ENCODE data around the gene ESAM.

DNA sequence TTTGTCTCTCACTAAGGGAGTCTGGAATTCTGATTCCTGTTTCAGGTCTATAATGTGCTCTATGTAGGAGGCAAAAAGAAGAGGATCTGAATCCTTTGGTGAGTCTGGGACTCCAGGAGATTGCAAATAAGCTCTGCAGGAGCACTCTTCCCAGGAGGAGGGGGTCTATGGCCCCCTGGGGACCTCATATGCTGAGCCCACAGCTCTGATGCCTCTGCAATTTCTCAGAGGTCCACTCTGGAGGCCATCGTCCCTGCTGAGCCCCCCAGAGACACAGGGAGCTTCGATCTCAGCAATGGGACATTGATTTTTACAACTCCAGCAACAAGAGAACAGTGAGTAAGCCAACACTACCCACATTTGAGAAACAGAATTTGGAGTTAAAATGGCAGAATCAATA, 42.6 kb downstream of the ESAM start:
- TF ChIP-seq, protein P1, sequence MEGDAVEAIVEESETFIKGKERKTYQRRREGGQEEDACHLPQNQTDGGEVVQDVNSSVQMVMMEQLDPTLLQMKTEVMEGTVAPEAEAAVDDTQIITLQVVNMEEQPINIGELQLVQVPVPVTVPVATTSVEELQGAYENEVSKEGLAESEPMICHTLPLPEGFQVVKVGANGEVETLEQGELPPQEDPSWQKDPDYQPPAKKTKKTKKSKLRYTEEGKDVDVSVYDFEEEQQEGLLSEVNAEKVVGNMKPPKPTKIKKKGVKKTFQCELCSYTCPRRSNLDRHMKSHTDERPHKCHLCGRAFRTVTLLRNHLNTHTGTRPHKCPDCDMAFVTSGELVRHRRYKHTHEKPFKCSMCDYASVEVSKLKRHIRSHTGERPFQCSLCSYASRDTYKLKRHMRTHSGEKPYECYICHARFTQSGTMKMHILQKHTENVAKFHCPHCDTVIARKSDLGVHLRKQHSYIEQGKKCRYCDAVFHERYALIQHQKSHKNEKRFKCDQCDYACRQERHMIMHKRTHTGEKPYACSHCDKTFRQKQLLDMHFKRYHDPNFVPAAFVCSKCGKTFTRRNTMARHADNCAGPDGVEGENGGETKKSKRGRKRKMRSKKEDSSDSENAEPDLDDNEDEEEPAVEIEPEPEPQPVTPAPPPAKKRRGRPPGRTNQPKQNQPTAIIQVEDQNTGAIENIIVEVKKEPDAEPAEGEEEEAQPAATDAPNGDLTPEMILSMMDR (optimal IDR thresholded peaks at IDR 0.05 in 1 of 3, IDR thresholded peaks at IDR 0.05 in 1 of 3, conservative IDR thresholded peaks at IDR 0.05 in 1 of 3; ENCODE audit: extremely low read depth in 1 of 3, insufficient read depth in 2 of 3, low read length in 3 of 3) = no peak
- TF ChIP-seq EZH2 (IDR thresholded peaks at IDR 0.05; ENCODE audit: low read length) = no peak
